Measurements from ENCODE around the gene CCDC142. TPM values are rescaled to one million over a fixed set of nuclear protein-coding genes. Genes with fewer than 3 reads are reported as not detected.

CCDC142 gene
- total and polyA plus RNA-seq, 10 of the 15 experiments (the other 5 are each of a cell fraction or from before 2014, with no cell fraction given) = 0.93 to 16.9 (median 9.0) TPM

DNA sequence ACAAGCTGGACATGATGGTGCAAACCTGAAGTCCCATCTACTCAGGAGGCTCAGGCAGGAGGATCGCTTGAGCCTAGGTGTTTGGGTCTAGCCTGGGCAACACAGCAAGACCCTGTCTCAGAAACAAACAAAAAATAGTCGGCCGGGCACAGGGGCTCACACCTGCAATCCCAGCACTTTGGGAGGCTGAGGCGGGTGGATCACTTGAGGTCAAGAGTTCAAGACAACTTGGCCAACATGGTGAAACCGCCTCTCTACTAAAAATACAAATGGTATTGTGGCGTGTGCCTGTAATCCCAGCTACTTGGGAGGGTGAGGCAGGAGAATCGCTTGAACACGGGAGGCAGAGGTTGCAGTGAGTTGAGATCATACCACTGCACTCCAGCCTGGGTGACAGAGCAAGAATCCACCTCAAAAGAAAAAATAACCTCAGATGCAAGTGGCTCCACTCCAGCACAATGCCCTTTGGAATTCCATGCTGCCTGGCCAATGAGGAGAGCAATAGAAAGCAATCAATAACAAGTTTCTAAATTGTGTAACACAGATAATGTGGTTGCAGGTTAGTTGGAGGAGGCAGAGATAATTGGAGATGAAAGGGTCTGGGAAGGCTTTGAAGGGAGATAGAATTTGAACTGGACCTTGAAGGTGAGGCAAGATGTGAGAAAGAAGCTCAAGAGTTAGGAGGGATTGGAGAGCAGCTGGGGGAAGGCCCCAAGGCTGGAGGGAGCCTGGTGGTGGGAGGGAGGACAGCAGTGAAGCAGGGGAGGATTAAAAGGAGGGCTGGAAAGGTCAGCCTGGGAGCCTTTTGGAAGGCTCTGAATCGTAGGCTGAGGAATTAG lies 6.1 kb upstream of the CCDC142 start:
- Histone ChIP-seq H3K9me3 (replicated peaks; ENCODE audit: control insufficient read depth, insufficient read depth, low read length) (no peaks in the 10 kb centered on the region), H2AFZ (ENCODE audit: control insufficient read depth, low read depth, low read length) (no peak overlapping the region), H3K27me3 (replicated peaks in 1 of 2; ENCODE audit: control insufficient read depth in 2 of 2, insufficient read depth in 2 of 2, low read length in 1 of 2) (no peaks in the 10 kb centered on the region), H3K4me3 (no peak overlapping the region), H3K27ac (ENCODE audit: control insufficient read depth, insufficient read depth) (no peak overlapping the region), H3K4me1 (ENCODE audit: control insufficient read depth, insufficient read depth, low read length) (no peaks in the 10 kb centered on the region), H4K20me1 (ENCODE audit: control insufficient read depth, insufficient read depth) (no peaks in the 10 kb centered on the region), H3K36me3 (ENCODE audit: control insufficient read depth in 2 of 2, insufficient read depth in 2 of 2, low read length in 1 of 2) (peaks cover 12 to 13% of the 10 kb centered on the region in 2 experiments), H3K79me2 (ENCODE audit: control insufficient read depth, insufficient read depth, low read length) (no peaks in the 10 kb centered on the region; the same call in none of the 2 replicates), H3K4me2 (ENCODE audit: control insufficient read depth, insufficient read depth) (no peak overlapping the region), H3K9ac (ENCODE audit: control insufficient read depth, insufficient read depth, low read length) (no peak overlapping the region)
- 100% methylated on average over 9 of the region's 9 CpGs for WGBS (ENCODE audit: insufficient coverage, insufficient replicate concordance, low lambda C conversion rate, missing lambda C conversion rate)
- FAIRE-seq (no peak), DNase-seq (ENCODE audit: low read depth, low spot score) (no peak), ATAC-seq (no peak)
- in situ Hi-C loops (cut with MboI) = loop anchor here (10.0 kb wide), 1 partner anchor 96 kb away; no protein-coding TSS in a partner anchor
- intact Hi-C loops (cut with micrococcal nuclease; ENCODE audit: unreplicated experiment) = no loop called here
- ChIA-PET POLR2A (interaction anchor here (0.5 to 1.0 kb wide), 2 partner anchors 22 to 58 kb away, joined by 3 read pairs; no protein-coding TSS in a partner anchor), SMC1A (ENCODE audit: uncharacterized antibody, unreplicated experiment) (interaction anchor here (1.0 to 1.9 kb wide), 3 partner anchors 14 to 98 kb away, joined by 4 to 5 read pairs (median 4); partner anchors contain the start of genes AUP1 and HTRA2), CTCF (interaction anchor here (0.8 to 19.4 kb wide), 4 partner anchors 14 to 99 kb away, joined by 3 to 280 read pairs (median 4); no protein-coding TSS in a partner anchor), RAD21 (ENCODE audit: unreplicated experiment) (interaction anchor here (0.6 to 1.0 kb wide), 2 partner anchors 22 to 100 kb away, joined by 3 read pairs; no protein-coding TSS in a partner anchor)
- BruUV-seq (replicated peaks) = no TSS peak
- TF ChIP-seq, protein P1, sequence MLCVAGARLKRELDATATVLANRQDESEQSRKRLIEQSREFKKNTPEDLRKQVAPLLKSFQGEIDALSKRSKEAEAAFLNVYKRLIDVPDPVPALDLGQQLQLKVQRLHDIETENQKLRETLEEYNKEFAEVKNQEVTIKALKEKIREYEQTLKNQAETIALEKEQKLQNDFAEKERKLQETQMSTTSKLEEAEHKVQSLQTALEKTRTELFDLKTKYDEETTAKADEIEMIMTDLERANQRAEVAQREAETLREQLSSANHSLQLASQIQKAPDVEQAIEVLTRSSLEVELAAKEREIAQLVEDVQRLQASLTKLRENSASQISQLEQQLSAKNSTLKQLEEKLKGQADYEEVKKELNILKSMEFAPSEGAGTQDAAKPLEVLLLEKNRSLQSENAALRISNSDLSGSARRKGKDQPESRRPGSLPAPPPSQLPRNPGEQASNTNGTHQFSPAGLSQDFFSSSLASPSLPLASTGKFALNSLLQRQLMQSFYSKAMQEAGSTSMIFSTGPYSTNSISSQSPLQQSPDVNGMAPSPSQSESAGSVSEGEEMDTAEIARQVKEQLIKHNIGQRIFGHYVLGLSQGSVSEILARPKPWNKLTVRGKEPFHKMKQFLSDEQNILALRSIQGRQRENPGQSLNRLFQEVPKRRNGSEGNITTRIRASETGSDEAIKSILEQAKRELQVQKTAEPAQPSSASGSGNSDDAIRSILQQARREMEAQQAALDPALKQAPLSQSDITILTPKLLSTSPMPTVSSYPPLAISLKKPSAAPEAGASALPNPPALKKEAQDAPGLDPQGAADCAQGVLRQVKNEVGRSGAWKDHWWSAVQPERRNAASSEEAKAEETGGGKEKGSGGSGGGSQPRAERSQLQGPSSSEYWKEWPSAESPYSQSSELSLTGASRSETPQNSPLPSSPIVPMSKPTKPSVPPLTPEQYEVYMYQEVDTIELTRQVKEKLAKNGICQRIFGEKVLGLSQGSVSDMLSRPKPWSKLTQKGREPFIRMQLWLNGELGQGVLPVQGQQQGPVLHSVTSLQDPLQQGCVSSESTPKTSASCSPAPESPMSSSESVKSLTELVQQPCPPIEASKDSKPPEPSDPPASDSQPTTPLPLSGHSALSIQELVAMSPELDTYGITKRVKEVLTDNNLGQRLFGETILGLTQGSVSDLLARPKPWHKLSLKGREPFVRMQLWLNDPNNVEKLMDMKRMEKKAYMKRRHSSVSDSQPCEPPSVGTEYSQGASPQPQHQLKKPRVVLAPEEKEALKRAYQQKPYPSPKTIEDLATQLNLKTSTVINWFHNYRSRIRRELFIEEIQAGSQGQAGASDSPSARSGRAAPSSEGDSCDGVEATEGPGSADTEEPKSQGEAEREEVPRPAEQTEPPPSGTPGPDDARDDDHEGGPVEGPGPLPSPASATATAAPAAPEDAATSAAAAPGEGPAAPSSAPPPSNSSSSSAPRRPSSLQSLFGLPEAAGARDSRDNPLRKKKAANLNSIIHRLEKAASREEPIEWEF (IDR thresholded peaks at IDR 0.05; ENCODE audit: insufficient replicate concordance, low read depth, low read length) = no peak
- TF ChIP-seq EP300 (IDR thresholded peaks at IDR 0.05; ENCODE audit: borderline replicate concordance in 1 of 2, control insufficient read depth in 1 of 2, low read depth in 2 of 2, low read length in 2 of 2) (no peak), YY1 (IDR thresholded peaks at IDR 0.05; ENCODE audit: low read depth, low read length) (no peak), HCFC1 (IDR thresholded peaks at IDR 0.05; ENCODE audit: low read length) (no peak), HDAC2 (IDR thresholded peaks at IDR 0.05) (no peak), YBX1 (IDR thresholded peaks at IDR 0.05) (no peak), SPI1 (IDR thresholded peaks at IDR 0.05; ENCODE audit: borderline replicate concordance, insufficient read depth, low read depth, low read length) (no peak), CHD4 (IDR thresholded peaks at IDR 0.05) (no peak), ZNF24 (IDR thresholded peaks at IDR 0.05) (no peak), ASH2L (IDR thresholded peaks at IDR 0.05; ENCODE audit: borderline replicate concordance, low read depth) (no peak), CHD2 (IDR thresholded peaks at IDR 0.05; ENCODE audit: borderline replicate concordance, low read depth, low read length) (no peak)
- TF ChIP-seq, protein P2, sequence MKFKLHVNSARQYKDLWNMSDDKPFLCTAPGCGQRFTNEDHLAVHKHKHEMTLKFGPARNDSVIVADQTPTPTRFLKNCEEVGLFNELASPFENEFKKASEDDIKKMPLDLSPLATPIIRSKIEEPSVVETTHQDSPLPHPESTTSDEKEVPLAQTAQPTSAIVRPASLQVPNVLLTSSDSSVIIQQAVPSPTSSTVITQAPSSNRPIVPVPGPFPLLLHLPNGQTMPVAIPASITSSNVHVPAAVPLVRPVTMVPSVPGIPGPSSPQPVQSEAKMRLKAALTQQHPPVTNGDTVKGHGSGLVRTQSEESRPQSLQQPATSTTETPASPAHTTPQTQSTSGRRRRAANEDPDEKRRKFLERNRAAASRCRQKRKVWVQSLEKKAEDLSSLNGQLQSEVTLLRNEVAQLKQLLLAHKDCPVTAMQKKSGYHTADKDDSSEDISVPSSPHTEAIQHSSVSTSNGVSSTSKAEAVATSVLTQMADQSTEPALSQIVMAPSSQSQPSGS (IDR thresholded peaks at IDR 0.05; ENCODE audit: low read length) = no peak

Measured in GM12878 (cell line).